Hepatocyte (in vitro differentiated cells): ENCODE measurements around the gene FGGY. TPM values are rescaled to one million over a fixed set of nuclear protein-coding genes. Genes with fewer than 3 reads are reported as not detected.

ENCODE experiments used
- DNase-seq: peaks from one replicate; pipeline ENCODE4 v3.0.0-alpha.2; 2016; ENCODE audit warnings: low spot score
- H2AFZ ChIP-seq: fragments of 200-600 bp; sonication (generic); 2 replicates; pipeline ENCODE4 v1.6.0; 2016; ENCODE audit warnings: antibody characterized with exemption, mild to moderate bottlenecking
- H3K27ac ChIP-seq: fragments of 200-600 bp; sonication (generic); 2 replicates; pipeline ENCODE4 v1.5.1; 2016; ENCODE audit warnings: mild to moderate bottlenecking
- H3K27me3 ChIP-seq: fragments of 200-600 bp; sonication (generic); 2 replicates; pipeline ENCODE4 v1.6.1; 2016
- H3K36me3 ChIP-seq: fragments of 200-600 bp; sonication (generic); replicated peaks from 2 replicates; pipeline ENCODE4 v1.5.1; 2016; ENCODE audit warnings: low read depth; ENCODE audit not compliant: insufficient read depth
- H3K4me1 ChIP-seq: fragments of 200-600 bp; sonication (generic); 2 replicates; pipeline ENCODE4 v1.5.1; 2016; ENCODE audit warnings: mild to moderate bottlenecking, moderate library complexity; ENCODE audit not compliant: insufficient read depth
- H3K4me2 ChIP-seq: fragments of 200-600 bp; sonication (generic); 2 replicates; pipeline ENCODE4 v1.6.0; 2016
- H3K4me3 ChIP-seq: fragments of 200-600 bp; sonication (generic); 2 replicates; pipeline ENCODE4 v1.5.1; 2016; ENCODE audit warnings: mild to moderate bottlenecking
- H3K79me2 ChIP-seq: fragments of 200-600 bp; sonication (generic); 2 replicates; pipeline ENCODE4 v1.6.0; 2017; ENCODE audit warnings: mild to moderate bottlenecking
- H3K9me2 ChIP-seq: fragments of 200-600 bp; sonication (generic); replicated peaks from 2 replicates; pipeline ENCODE4 v1.6.0; 2017; ENCODE audit warnings: mild to moderate bottlenecking; ENCODE audit not compliant: insufficient read depth
- H3K9me3 ChIP-seq: fragments of 200-600 bp; sonication (generic); 2 replicates; pipeline ENCODE4 v1.5.1; 2016; ENCODE audit warnings: low read depth, mild to moderate bottlenecking
- H4K20me1 ChIP-seq: fragments of 200-600 bp; sonication (generic); 2 replicates; pipeline ENCODE4 v1.6.0; 2016; ENCODE audit warnings: mild to moderate bottlenecking; ENCODE audit not compliant: insufficient read depth, poor library complexity, severe bottlenecking
- EZH2 ChIP-seq: fragments of 200-600 bp; sonication (generic); IDR thresholded peaks from 2 replicates; pipeline ENCODE4 v1.6.1; 2016; ENCODE audit warnings: antibody characterized with exemption, mild to moderate bottlenecking, borderline replicate concordance
- EZH2phosphoT487 ChIP-seq: fragments of 200-600 bp; sonication (generic); IDR thresholded peaks from one replicate; pipeline ENCODE4 v1.6.1; 2018; ENCODE audit warnings: antibody characterized with exemption, mild to moderate bottlenecking, low read depth, moderate library complexity; ENCODE audit not compliant: unreplicated experiment, severe bottlenecking
- WGBS: methylation state at CpG from one replicate; pipeline ENCODE4 v1.1.6; 2016; ENCODE audit warnings: low lambda C conversion rate; ENCODE audit errors: missing lambda C conversion rate; 5-methylcytosine and 5-hydroxymethylcytosine counted together
- polyA plus RNA-seq: library from polyadenylated mRNA; unstranded; fragments of >200 nt; fragmentation: Nextera tagmentation; extraction: Ambion mirVana; gene quantifications from 2 replicates; pipeline ENCODE4 v1.2.1, GENCODE V29; 2016
- total RNA-seq: library from RNA; depleted of rRNA; stranded (reverse); fragments of >200 nt; gene quantifications from 2 replicates; pipeline ENCODE4 v1.2.3, GENCODE V29; 2014
- TF ChIP-seq, protein P1 (sequence below): fragments of 200-600 bp; sonication (generic); IDR thresholded peaks from 2 replicates; pipeline ENCODE4 v1.5.1; 2016; ENCODE audit warnings: antibody characterized with exemption, mild to moderate bottlenecking; ENCODE audit not compliant: poor library complexity

The FGGY gene
- total and polyA plus RNA-seq, 2 experiments from 2014 or later: 18.0 to 20.6 TPM

GRCh38 chr1:59705466-59706302, 408.8 kb downstream of the FGGY start:
- Histone ChIP-seq H3K9me2 (no peaks in the 10 kb centered on the region), H3K27me3 (no peaks in the 10 kb centered on the region), H3K9me3 (no peaks in the 10 kb centered on the region), H3K4me3 (no peak overlapping the region), H2AFZ (no peak overlapping the region), H3K4me2 (no peak overlapping the region), H3K79me2 (no peaks in the 10 kb centered on the region), H4K20me1 (no peaks in the 10 kb centered on the region), H3K4me1 (peaks cover 31% of the 10 kb centered on the region), H3K36me3 (no peaks in the 10 kb centered on the region), H3K27ac (peak overlapping the region; percentile 39)
- DNase-seq: peak; percentile 31
- 70% methylated on average over 5 of the region's 5 CpGs for WGBS
- TF ChIP-seq, protein P1, sequence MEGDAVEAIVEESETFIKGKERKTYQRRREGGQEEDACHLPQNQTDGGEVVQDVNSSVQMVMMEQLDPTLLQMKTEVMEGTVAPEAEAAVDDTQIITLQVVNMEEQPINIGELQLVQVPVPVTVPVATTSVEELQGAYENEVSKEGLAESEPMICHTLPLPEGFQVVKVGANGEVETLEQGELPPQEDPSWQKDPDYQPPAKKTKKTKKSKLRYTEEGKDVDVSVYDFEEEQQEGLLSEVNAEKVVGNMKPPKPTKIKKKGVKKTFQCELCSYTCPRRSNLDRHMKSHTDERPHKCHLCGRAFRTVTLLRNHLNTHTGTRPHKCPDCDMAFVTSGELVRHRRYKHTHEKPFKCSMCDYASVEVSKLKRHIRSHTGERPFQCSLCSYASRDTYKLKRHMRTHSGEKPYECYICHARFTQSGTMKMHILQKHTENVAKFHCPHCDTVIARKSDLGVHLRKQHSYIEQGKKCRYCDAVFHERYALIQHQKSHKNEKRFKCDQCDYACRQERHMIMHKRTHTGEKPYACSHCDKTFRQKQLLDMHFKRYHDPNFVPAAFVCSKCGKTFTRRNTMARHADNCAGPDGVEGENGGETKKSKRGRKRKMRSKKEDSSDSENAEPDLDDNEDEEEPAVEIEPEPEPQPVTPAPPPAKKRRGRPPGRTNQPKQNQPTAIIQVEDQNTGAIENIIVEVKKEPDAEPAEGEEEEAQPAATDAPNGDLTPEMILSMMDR: no peak
- TF ChIP-seq EZH2phosphoT487: no peak
- no peak for TF ChIP-seq EZH2

- H3K4me2 ChIP-seq: no peak overlapping the region
- H3K27me3 ChIP-seq: no peaks in the 10 kb centered on the region
- no peaks in the 10 kb centered on the region for H4K20me1 ChIP-seq
- H3K27ac ChIP-seq: peak overlapping the region; percentile 37
- no peak overlapping the region for H3K4me3 ChIP-seq
- TF ChIP-seq EZH2: no peak
- TF ChIP-seq, protein P1: no peak
- TF ChIP-seq EZH2phosphoT487: no peak
- H3K36me3 ChIP-seq: no peaks in the 10 kb centered on the region
- no peaks in the 10 kb centered on the region for H3K9me2 ChIP-seq
- peaks cover 31% of the 10 kb centered on the region for H3K4me1 ChIP-seq
- no peaks in the 10 kb centered on the region for H3K9me3 ChIP-seq
- DNase-seq: no peak
- no peaks in the 10 kb centered on the region for H3K79me2 ChIP-seq
- no peak overlapping the region for H2AFZ ChIP-seq
These were observed 409.4 kb downstream of the FGGY start for GRCh38 chr1:59706303-59706599.

DNA sequence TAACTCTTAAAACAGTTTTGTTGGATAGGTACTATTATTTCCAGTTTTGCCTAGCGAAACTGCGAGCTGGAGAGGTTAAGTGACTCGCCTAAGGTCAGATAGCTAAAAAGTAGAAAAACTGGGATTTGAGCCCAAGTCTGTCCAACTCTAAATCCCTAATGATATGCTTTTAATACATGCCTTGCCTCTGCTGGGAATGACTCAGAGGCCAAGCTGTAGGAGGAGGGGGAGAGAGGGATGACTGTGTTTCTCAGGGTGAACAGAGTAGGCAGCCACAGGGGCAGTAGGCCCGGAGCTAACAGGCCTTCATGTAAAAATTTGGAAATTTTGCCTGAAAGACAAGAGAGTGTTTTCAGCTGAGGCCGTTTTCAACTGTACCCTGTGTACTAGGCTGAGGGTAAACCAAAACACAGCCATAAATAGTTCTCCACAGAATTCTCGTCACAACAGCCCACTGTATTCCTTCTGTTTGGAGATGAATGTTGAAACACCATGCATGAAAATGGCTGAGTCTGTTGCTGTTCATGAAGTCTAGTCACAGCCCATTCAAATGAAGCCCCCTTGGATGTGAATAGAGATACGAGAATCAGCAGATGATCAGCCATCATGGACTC, 410.4 kb downstream of the FGGY start:
- H3K4me3 ChIP-seq: no peak overlapping the region
- DNase-seq: peak; percentile 62
- H3K9me2 ChIP-seq: no peaks in the 10 kb centered on the region
- 72% methylated on average over 7 of the region's 7 CpGs for WGBS
- H4K20me1 ChIP-seq: no peaks in the 10 kb centered on the region
- TF ChIP-seq, protein P1: no peak
- TF ChIP-seq EZH2 (no peak), EZH2phosphoT487 (no peak)
- no peak overlapping the region for H2AFZ ChIP-seq
- peaks cover 31% of the 10 kb centered on the region for H3K4me1 ChIP-seq
- H3K27me3 ChIP-seq: no peaks in the 10 kb centered on the region
- peak overlapping the region; percentile 69 for H3K27ac ChIP-seq
- H3K79me2 ChIP-seq: no peaks in the 10 kb centered on the region
- no peaks in the 10 kb centered on the region for H3K9me3 ChIP-seq
- H3K36me3 ChIP-seq: no peaks in the 10 kb centered on the region
- no peak overlapping the region for H3K4me2 ChIP-seq
